Heart right ventricle (tissue), 16 donors: ENCODE data around the gene MYCBP2. TPM values are rescaled to one million over a fixed set of nuclear protein-coding genes. Genes with fewer than 3 reads are reported as not detected.
"Not testable (repeated sequence)": the region's sequence is repeated elsewhere in the genome, so short reads cannot be mapped to it uniquely, and the experiment has no call there.

Experiments
- ATAC-seq, 8 donors: fragments of 200-7000 bp; cut with Tn5 transposase; one replicate each; pipeline ENCODE4 v1.9.1; 2020; ENCODE audit warnings: mild to moderate bottlenecking in 8 of 8, moderate library complexity in 8 of 8, moderate number of reproducible peaks in 1 of 8
- DNase-seq, 2 donors: peaks; one replicate each; pipeline ENCODE4 v3.0.0-alpha.2; 2020
- H3K27ac ChIP-seq, 10 donors: fragments of 200-600 bp; sonication (generic) in 2 of 10; one replicate each; pipeline versions ENCODE4 v1.5.0 to v1.8.0; 2020 to 2022; ENCODE audit warnings: mild to moderate bottlenecking in 3 of 10
- H3K27me3 ChIP-seq, 7 donors: fragments of 200-600 bp; one replicate each; pipeline ENCODE4 v1.8.0; 2021 to 2022; ENCODE audit warnings: mild to moderate bottlenecking in 2 of 7
- H3K36me3 ChIP-seq, 9 donors: fragments of 200-600 bp; sonication (generic) in 1 of 9; one replicate each; pipeline versions ENCODE4 v1.5.0 to v1.8.0; 2020 to 2022; ENCODE audit warnings: mild to moderate bottlenecking in 2 of 9
- H3K4me1 ChIP-seq, 9 donors: fragments of 200-600 bp; sonication (generic) in 1 of 9; one replicate each; pipeline versions ENCODE4 v1.5.0 to v1.8.0; 2020 to 2022; ENCODE audit warnings: mild to moderate bottlenecking in 4 of 9
- H3K4me3 ChIP-seq, 10 donors: fragments of 200-600 bp; sonication (generic) in 2 of 10; one replicate each; pipeline versions ENCODE4 v1.5.0 to v1.8.0; 2020 to 2022; ENCODE audit warnings: mild to moderate bottlenecking in 7 of 10, moderate library complexity in 2 of 10
- H3K9me3 ChIP-seq, 11 donors: fragments of 200-600 bp in 10 of 11; sonication (generic) in 2 of 11; one replicate each; pipeline versions ENCODE4 v1.5.0 to v1.8.0; 2013 to 2022; ENCODE audit warnings: mild to moderate bottlenecking in 2 of 11, control low read depth in 1 of 11, moderate library complexity in 1 of 11
- CTCF ChIP-seq, 9 donors: fragments of 200-600 bp; sonication (generic) in 2 of 9; IDR thresholded peaks; one replicate each; pipeline versions ENCODE4 v1.5.0 to v1.8.0; 2021 to 2022; ENCODE audit warnings: antibody characterized with exemption in 9 of 9, mild to moderate bottlenecking in 5 of 9, moderate library complexity in 1 of 9
- whole genome bisulfite sequencing, 2 donors: extraction: QIAGEN DNeasy Blood & Tissue Kit; methylation state at CpG; one replicate each; pipeline ENCODE4 v1.1.7; 2013; ENCODE audit warnings: inconsistent platforms in 1 of 2; 5-methylcytosine and 5-hydroxymethylcytosine counted together
- intact Hi-C, 10 donors: fragments of 100-400 bp; cut with DNase I; formaldehyde crosslinking; loops; one replicate each; pipeline versions ENCODE4 v1.11.1 to v1.14.2; 2022
- polyA plus RNA-seq, 2 donors: library from polyadenylated mRNA; stranded (reverse); fragments of 200-250 nt; gene quantifications; one replicate each; pipeline ENCODE4 v1.2.3, GENCODE V29; 2013
- total RNA-seq, 10 donors: library from RNA; stranded (reverse); fragmentation: NEBNext Ultra II Directional in 3 of 10; extraction: Animal tissue kit (Norgen Biotek cat#: 25700) in 3 of 10; gene quantifications; one replicate each; pipeline versions ENCODE4 v1.2.1 to v1.2.4, GENCODE V29; 2021 to 2023
- donor health status: Arrhythmogenic right ventricular cardiomyopathy.
- donor health status: ischemic (EF 13 %, LVEDD 7.1; RV severe dilation, severe dysfunction).
- donor health status: healthy with polysubstance abuse.
- donor health status: DM: no; HTN: yes; CAD: no.
- donor health status: DM: no; HTN: no; CAD: no.
- donor health status: ischemic (EF 25% LVEDD 6.9; RV normal size, moderate dysfunction).
- donor health status: ischemic (EF 25% LVEDD 5.7; RV mildly dilated, moderate dysfunction).
- donor health status: healthy.
- donor health status: DM: yes; HTN: yes; CAD: no.
- donor health status: Ischemic cardiomyopathy.
- donor health status: ischemic (EF 35%, LVEDD 5.7; RV mildly dilated, moderate dysfunction).
- donor health status: nonischemic (EF 11% LVEDD 7.7; RV severe dilation, severe dysfunction).
- donor health status: DM: yes; HTN: yes; CAD: no.
- donor health status: PGD.
- donor health status: ischemic (EF 29% LVEDD 5.4; RV normal size, mild dysfunction).
- donor health status: nonischemic (EF 23%, LVEDD 6.1; RV moderate dilation, normal function).

MYCBP2 gene
- total and polyA plus RNA-seq, 12 donors: 18.6 to 70.7 (median 52.4) TPM

GRCh38 chr13:77349365-77349764 lies 22.5 kb upstream of the MYCBP2 start:
- ATAC-seq (no peak), DNase-seq (no peak)
- H3K9me3 ChIP-seq: no peaks in the 10 kb centered on the region
- intact Hi-C loops: no loop called here
- no peak for TF ChIP-seq CTCF (IDR thresholded peaks at IDR 0.05)
- H3K4me1 ChIP-seq: peaks cover 0 to 33% (median 0%) of the 10 kb centered on the region in 9 donors
- WGBS, 2 donors: 82 to 89% methylated on average over 1 of the region's 1 CpG
- H3K27ac ChIP-seq: no peak overlapping the region
- no peak overlapping the region for H3K4me3 ChIP-seq
- no peaks in the 10 kb centered on the region for H3K36me3 ChIP-seq
- peaks cover 0 to 5% (median 0%) of the 10 kb centered on the region in 7 donors for H3K27me3 ChIP-seq

GRCh38 chr13:77347351-77347750 lies 20.5 kb upstream of the MYCBP2 start:
- intact Hi-C loops, DNase-seq, H3K9me3 ChIP-seq, H3K36me3 ChIP-seq, H3K27me3 ChIP-seq, ATAC-seq, H3K4me3 ChIP-seq, H3K27ac ChIP-seq: not testable (repeated sequence)
- peaks cover 0 to 21% (median 0%) of the 10 kb centered on the region in 9 donors for H3K4me1 ChIP-seq
- WGBS, 2 donors: 95 to 97% methylated on average over 3 of the region's 3 CpGs

GRCh38 chr13:77345150-77345780 lies 18.4 kb upstream of the MYCBP2 start:
- WGBS, 2 donors: 63 to 77% methylated on average over 2 of the region's 2 CpGs
- no peaks in the 10 kb centered on the region for H3K9me3 ChIP-seq
- H3K4me3 ChIP-seq: no peak overlapping the region
- H3K27ac ChIP-seq: no peak overlapping the region
- TF ChIP-seq CTCF (IDR thresholded peaks at IDR 0.05): no peak
- H3K4me1 ChIP-seq: peaks cover 0 to 13% (median 0%) of the 10 kb centered on the region in 9 donors
- ATAC-seq (no peak), DNase-seq (no peak)
- intact Hi-C loops: no loop called here
- H3K36me3 ChIP-seq: no peaks in the 10 kb centered on the region
- H3K27me3 ChIP-seq: peaks cover 0 to 5% (median 0%) of the 10 kb centered on the region in 7 donors

GRCh38 chr13:77343841-77344240 lies 16.9 kb upstream of the MYCBP2 start:
- Histone ChIP-seq H3K27ac (no peak overlapping the region), H3K9me3 (no peaks in the 10 kb centered on the region), H3K36me3 (no peaks in the 10 kb centered on the region), H3K4me3 (no peak overlapping the region), H3K4me1 (peaks cover 0 to 18% (median 4%) of the 10 kb centered on the region in 9 donors), H3K27me3 (no peaks in the 10 kb centered on the region)
- 96 to 97% methylated on average over 4 of the region's 4 CpGs for WGBS, 2 donors
- DNase-seq (no peak), ATAC-seq (no peak)
- no peak for TF ChIP-seq CTCF (IDR thresholded peaks at IDR 0.05)
- intact Hi-C loops: no loop called here

GRCh38 chr13:77339408-77339807 lies 12.5 kb upstream of the MYCBP2 start:
- intact Hi-C loops: no loop called here
- no peak for TF ChIP-seq CTCF (IDR thresholded peaks at IDR 0.05)
- no peak for ATAC-seq
- Histone ChIP-seq H3K9me3 (no peaks in the 10 kb centered on the region), H3K27ac (peak overlapping the region in 1 of 10 donors; percentile 13), H3K4me3 (no peak overlapping the region), H3K4me1 (peaks cover 0 to 15% (median 4%) of the 10 kb centered on the region in 9 donors), H3K27me3 (peaks cover 0 to 5% (median 0%) of the 10 kb centered on the region in 7 donors), H3K36me3 (no peaks in the 10 kb centered on the region)
- WGBS, 2 donors: 76 to 79% methylated on average over 2 of the region's 2 CpGs
- no peak for DNase-seq
